ENCODE measurements around the gene TENM4.
"Not testable (repeated sequence)": the region's sequence is repeated elsewhere in the genome, so short reads cannot be mapped to it uniquely, and the experiment has no call there.

TENM4 gene

DNA sequence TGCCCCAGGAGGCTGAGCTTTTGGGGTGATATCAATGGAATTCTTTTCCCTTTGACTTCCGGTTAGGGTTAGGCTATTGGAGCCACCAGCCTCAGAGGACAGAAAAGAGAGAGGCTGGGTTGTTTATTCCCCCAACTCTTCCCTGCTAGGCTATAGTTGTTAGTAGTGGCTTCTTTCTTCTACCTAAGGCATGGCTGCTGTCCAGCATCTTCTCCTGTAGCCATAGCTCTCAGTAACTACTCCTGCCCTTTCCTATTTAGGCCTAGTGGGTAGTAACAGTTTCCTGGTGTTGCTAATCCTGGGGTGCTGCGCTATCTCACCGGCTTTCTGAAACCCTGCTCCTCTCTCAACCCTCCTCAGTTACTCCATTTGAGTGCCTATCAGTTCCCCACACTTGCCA lies 184.9 kb downstream of the TENM4 start:
- no peak for DNase-seq (ENCODE audit: low read depth in 1 of 2, low spot score in 1 of 2)

- no peak for DNase-seq (ENCODE audit: low read depth in 1 of 2, low spot score in 1 of 2)
Measured at GRCh38 chr11:79253280-79253679, 187.6 kb downstream of the TENM4 start.

DNA sequence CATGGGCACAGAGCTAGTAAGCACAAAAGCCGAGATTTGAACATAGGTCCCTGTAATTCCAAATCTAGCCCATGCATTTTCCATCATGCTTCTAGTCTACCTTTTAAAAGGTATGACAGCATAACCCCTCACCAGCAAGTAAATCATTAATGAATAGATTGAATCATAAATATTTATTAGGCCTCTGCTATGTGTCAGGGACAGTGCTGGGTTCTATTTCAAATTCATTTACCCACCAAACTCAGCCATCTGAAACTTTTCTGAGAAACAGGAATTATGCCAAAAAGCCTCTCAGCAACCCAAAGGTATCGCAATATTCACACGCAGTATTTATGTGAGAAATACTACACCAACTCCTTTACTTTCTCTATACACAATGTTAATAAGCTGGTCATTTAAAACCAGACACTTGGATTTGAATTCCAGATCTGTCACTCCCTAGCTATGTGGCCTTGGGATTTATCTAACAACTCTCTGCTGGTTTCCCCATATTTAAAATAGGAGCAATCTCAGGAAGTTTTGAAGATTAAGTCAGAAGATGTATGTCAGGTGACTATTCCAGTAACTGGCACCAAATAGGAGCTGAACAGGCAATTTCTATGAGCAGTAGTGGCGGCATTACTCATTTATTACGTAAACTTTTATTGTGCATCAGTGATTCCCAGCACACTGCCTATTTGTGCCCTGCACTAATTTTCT lies 191.4 kb downstream of the TENM4 start:
- DNase-seq (ENCODE audit: low read depth in 1 of 2, low spot score in 1 of 2), result no peak

DNA sequence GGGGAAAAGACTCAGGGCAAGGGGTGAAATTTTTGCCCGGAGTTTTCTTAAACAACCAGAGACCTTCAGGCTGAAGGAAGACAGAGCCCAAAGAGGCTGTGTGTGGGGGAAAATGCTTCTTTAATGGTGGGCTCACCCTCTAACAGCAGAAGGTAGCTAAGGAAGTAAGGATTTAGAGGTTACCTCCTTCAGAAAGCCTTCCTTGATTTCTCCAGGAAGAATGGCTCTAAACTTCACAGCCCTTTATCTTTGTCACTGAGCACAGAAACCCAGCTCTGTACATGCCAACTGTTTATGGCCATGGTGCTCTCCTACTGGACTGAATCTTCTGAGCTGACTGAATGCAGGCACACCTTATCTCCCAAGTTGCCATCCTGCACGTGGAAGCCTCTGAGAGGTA lies 196.0 kb downstream of the TENM4 start:
- DNase-seq (ENCODE audit: low read depth in 1 of 2, low spot score in 1 of 2), result no peak

- no peak for DNase-seq (ENCODE audit: low read depth in 1 of 2, low spot score in 1 of 2)
Measured at GRCh38 chr11:79244241-79244772, 196.5 kb downstream of the TENM4 start.

- no peak for DNase-seq (ENCODE audit: low read depth in 1 of 2, low spot score in 1 of 2)
Measured at GRCh38 chr11:79243422-79244210, 197.2 kb downstream of the TENM4 start.

GRCh38 chr11:79242616-79243015 lies 198.2 kb downstream of the TENM4 start:
- DNase-seq (ENCODE audit: low read depth in 1 of 2, low spot score in 1 of 2), result no peak

DNA sequence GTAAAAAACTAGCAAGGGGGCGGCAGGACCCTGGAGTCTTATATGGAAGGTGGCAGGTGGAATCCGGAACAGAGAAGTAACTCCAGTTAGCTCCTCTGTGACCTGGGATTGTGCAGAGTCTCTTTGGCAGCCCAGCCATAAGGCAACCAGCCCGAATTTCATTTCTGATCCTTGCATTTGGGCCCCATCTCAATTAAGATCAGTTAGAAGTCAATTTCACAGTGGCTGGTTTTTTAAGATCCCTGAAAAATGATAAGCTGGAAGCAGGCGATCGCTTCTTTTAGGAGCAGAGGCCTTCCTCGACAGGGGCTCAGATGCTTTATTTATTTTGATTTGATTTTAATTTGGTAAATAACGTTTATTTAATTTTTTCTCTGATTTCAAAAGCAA lies 199.0 kb downstream of the TENM4 start:
- no peak for DNase-seq (ENCODE audit: low read depth in 1 of 2, low spot score in 1 of 2)

GRCh38 chr11:79241205-79241851 lies 199.5 kb downstream of the TENM4 start:
- no peak for DNase-seq (ENCODE audit: low read depth in 1 of 2, low spot score in 1 of 2)

- no peak for DNase-seq (ENCODE audit: low read depth in 1 of 2, low spot score in 1 of 2)
Measured at GRCh38 chr11:79237703-79238102, 203.1 kb downstream of the TENM4 start.

- DNase-seq (ENCODE audit: low read depth in 1 of 2, low spot score in 1 of 2), result no peak
Measured at GRCh38 chr11:79237091-79237490, 203.7 kb downstream of the TENM4 start.

DNA sequence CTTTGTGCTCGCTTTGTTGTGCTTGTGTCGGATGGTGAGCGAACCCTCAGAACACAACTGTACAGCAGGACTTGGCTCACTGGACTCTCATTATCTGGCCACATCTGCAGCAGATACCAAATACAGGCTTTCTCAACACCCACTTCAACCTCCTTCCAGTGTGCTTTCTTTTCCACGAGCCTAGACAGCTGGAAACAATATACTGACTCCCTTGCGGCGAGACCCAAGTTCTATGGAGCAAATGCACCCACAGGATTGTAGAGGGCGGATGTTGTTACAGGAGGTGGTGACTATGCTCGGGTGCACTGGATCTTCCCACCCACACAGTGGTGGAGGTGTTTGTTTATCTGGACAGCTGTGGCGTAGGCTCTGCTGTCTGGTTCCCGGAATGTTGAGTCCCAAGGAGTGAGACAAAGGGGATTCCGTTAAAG lies 204.3 kb downstream of the TENM4 start:
- DNase-seq (ENCODE audit: low read depth in 1 of 2, low spot score in 1 of 2), result no peak

- DNase-seq (ENCODE audit: low read depth in 1 of 2, low spot score in 1 of 2), result no peak
Measured at GRCh38 chr11:79235696-79236095, 205.1 kb downstream of the TENM4 start.

GRCh38 chr11:79232346-79232745 lies 208.5 kb downstream of the TENM4 start:
- no peak for DNase-seq (ENCODE audit: low read depth in 1 of 2, low spot score in 1 of 2)

GRCh38 chr11:79229047-79229446 lies 211.8 kb downstream of the TENM4 start:
- DNase-seq (ENCODE audit: low read depth in 1 of 2, low spot score in 1 of 2), result no peak

DNA sequence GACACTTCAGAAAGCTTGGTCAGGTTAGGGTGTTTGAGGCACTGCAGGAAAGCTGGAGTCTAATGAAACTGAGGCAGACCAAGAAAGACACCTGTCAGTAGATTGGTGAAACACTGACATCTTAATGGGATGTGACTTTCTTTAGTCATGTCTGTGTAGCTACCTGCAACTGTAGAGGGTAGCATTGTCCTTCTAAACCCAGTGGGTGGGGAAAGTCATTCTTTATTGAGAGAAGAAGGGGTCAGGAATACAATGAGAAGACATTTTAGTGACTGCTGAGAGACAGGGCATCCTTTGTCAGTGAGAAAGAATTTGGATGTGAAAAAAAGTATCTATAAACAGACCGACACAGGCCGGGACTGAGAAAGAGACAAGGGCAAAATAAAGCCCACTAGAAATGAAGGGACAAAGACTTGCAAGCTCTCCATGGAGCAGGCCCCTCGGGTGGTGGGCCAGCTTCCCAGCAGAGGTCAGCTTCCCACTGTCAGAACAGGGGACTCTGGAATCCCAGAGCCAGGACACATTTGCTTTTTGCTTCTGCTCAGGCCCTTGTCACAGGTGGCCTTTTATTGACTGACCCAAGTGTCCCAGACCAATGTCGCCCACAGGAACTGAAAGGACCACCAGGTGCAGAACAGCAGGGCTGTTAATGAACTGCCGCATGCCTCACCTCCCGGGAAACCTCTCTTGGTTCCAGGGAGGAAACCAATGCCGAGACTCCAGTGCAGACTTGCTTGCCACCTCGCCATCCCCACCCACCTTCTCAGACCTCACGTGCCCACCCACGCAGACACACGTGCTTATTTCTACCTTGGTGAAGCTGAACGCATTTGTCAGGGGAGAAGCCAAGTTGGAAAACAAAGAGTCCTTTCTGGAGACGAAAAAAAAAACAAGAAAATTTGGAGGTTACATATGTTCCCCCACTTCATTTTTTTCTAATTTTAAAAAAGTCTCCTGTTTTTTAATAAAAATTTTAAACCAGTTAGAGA lies 212.8 kb downstream of the TENM4 start:
- no peak for DNase-seq (ENCODE audit: low read depth in 1 of 2, low spot score in 1 of 2)

GRCh38 chr11:79227308-79227707 lies 213.5 kb downstream of the TENM4 start:
- no peak for DNase-seq (ENCODE audit: low read depth in 1 of 2, low spot score in 1 of 2)

DNA sequence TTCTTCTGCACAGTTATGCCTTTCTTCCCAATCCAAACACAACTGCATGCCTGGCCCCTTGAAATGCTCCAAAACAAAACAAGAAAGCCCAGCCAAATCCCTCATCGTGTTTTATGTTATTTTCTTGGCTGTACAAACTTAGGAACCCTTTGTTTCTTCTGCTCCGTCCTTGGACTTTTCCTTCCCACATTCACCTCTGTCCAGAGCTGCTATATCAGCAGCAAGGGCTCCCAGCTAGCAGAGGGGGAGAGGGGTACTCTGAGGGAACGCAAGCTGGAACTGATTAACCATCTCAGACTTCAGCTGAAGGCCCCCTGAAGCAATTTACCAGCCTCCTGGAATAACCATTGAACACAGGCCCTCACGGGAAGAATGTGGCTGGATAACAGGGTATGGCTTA lies 214.7 kb downstream of the TENM4 start:
- no peak for DNase-seq (ENCODE audit: low read depth in 1 of 2, low spot score in 1 of 2)

DNA sequence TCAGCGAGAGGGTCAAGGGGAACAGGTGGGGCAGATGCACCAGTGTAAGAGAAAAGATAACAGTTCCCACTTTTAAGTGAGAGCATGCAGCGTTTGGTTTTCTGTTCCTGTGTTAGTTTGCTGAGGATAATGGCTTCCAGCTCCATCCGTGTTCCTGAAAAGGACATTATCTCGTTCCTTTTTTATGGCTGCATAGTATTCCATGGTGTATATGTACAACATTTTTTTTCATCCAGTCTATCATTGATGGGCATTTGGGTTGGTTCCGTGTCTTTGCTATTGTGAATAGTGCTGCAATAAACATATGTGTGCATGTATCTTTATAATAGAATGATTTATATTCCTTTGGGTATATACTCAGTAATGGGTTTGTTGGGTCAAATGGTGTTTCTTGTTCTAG lies 218.7 kb downstream of the TENM4 start:
- not testable (repeated sequence) for DNase-seq (ENCODE audit: low read depth in 1 of 2, low spot score in 1 of 2)

- no peak for DNase-seq (ENCODE audit: low read depth in 1 of 2, low spot score in 1 of 2)
Measured at GRCh38 chr11:79221444-79222130, 219.2 kb downstream of the TENM4 start.

All from activated CD4-positive, alpha-beta T cell treated with anti-CD3 and anti-CD28 coated beads, Interleukin-2, amount 50 U/mL, for 24 hours (primary cell).